H1 (cell line): ENCODE data around the gene MNAT1. TPM values are rescaled to one million over a fixed set of nuclear protein-coding genes. Genes with fewer than 3 reads are reported as not detected.

Experiments
- CTCF ChIA-PET: fragments of 300-600 bp; sonication (Branson Sonifier 250); formaldehyde crosslinking; loops from one replicate; lab custom pipeline; 2021; ENCODE audit not compliant: partially characterized antibody; lab: Charles Lee
- POLR2A ChIA-PET: fragments of 300-600 bp; sonication (Branson Sonifier 250); formaldehyde crosslinking; loops from one replicate; lab custom pipeline; 2021; ENCODE audit warnings: inconsistent platforms; ENCODE audit not compliant: partially characterized antibody; lab: Charles Lee
- DNase-seq, 2 experiments: peaks; one replicate each; pipeline versions ENCODE4 v3.0.0 to v3.0.0-alpha.2; 2010 to 2022; ENCODE audit warnings: low spot score in 2 of 2, low read depth in 1 of 2, mixed read lengths in 1 of 2
- FAIRE-seq: peaks from 2 replicates; lab custom pipeline; 2011; peaks lifted over from hg19 to GRCh38; lab: Jason Lieb, UNC
- H2AFZ ChIP-seq: 2 replicates; pipeline ENCODE4 v1.8.1; 2012; ENCODE audit warnings: low read length, inconsistent platforms
- H2AK5ac ChIP-seq: 2 replicates; pipeline ENCODE4 v1.6.1; 2013; ENCODE audit warnings: low read depth, low read length
- H2BK120ac ChIP-seq: replicated peaks from 2 replicates; pipeline ENCODE3; 2013; ENCODE audit warnings: low read depth, low read length, inconsistent platforms
- H2BK12ac ChIP-seq: 2 replicates; pipeline ENCODE4 v1.6.1; 2013; ENCODE audit warnings: low read depth, low read length
- H2BK15ac ChIP-seq: 2 replicates; pipeline ENCODE4 v1.6.1; 2013; ENCODE audit warnings: low read length
- H2BK20ac ChIP-seq: 2 replicates; pipeline ENCODE4 v1.6.1; 2013; ENCODE audit warnings: low read length
- H2BK5ac ChIP-seq: 2 replicates; pipeline ENCODE4 v1.6.1; 2013; ENCODE audit warnings: low read depth, low read length
- H3K14ac ChIP-seq: 2 replicates; pipeline ENCODE4 v1.6.1; 2013; ENCODE audit warnings: inconsistent platforms; ENCODE audit not compliant: insufficient read length
- H3K18ac ChIP-seq: 2 replicates; pipeline ENCODE4 v1.6.1; 2013; ENCODE audit warnings: low read length; ENCODE audit errors: extremely low read depth
- H3K23ac ChIP-seq: 2 replicates; pipeline ENCODE4 v1.6.1; 2013; ENCODE audit warnings: inconsistent platforms; ENCODE audit not compliant: insufficient read length
- H3K23me2 ChIP-seq: 2 replicates; pipeline ENCODE4 v1.6.1; 2013; ENCODE audit warnings: low read depth, low read length
- H3K27ac ChIP-seq: 2 replicates; pipeline ENCODE4 v1.6.1; 2011; ENCODE audit warnings: low read depth, low read length, inconsistent platforms
- H3K27me3 ChIP-seq, 4 experiments: replicated peaks in 1 of 4; 1 replicate in 1 of 4; 2 replicates in 3 of 4; pipeline versions ENCODE4 v1.6.1 to v1.8.1; 2011 to 2013; ENCODE audit warnings: low read length in 3 of 4, mild to moderate bottlenecking in 3 of 4, inconsistent platforms in 2 of 4, mixed read lengths in 2 of 4, moderate library complexity in 1 of 4; ENCODE audit not compliant: control insufficient read depth in 3 of 4, insufficient read depth in 3 of 4; ENCODE audit errors: extremely low read depth in 1 of 4
- H3K36me3 ChIP-seq, 4 experiments: 2 replicates each; pipeline versions ENCODE4 v1.6.1 to v1.8.1; 2011 to 2013; ENCODE audit warnings: mild to moderate bottlenecking in 4 of 4, low read length in 3 of 4, moderate library complexity in 2 of 4, control low read depth in 1 of 4, inconsistent platforms in 1 of 4; ENCODE audit not compliant: insufficient read depth in 4 of 4, control insufficient read depth in 2 of 4
- H3K4ac ChIP-seq: replicated peaks from 2 replicates; pipeline ENCODE3; 2013; ENCODE audit warnings: low read length, low read depth, mixed read lengths, inconsistent platforms; ENCODE audit not compliant: insufficient read length
- H3K4me1 ChIP-seq, 4 experiments: replicated peaks in 1 of 4; 1 replicate in 1 of 4; 2 replicates in 3 of 4; pipeline versions ENCODE4 v1.6.1 to v1.8.1; 2011 to 2013; ENCODE audit warnings: low read length in 3 of 4, inconsistent platforms in 2 of 4, mixed read lengths in 1 of 4; ENCODE audit not compliant: insufficient read depth in 4 of 4, control insufficient read depth in 3 of 4
- H3K4me2 ChIP-seq, 2 experiments: 2 replicates each; pipeline versions ENCODE4 v1.6.1 to v1.8.1; 2011 to 2013; ENCODE audit warnings: low read depth in 2 of 2, low read length in 2 of 2, control low read depth in 1 of 2, inconsistent platforms in 1 of 2, mild to moderate bottlenecking in 1 of 2; ENCODE audit not compliant: insufficient read depth in 1 of 2
- H3K4me3 ChIP-seq, 4 experiments: fragments of 200-600, 300-600 bp in 1 of 4; sonication (generic), shearing (Covaris generic), sonication (Bioruptor Twin) in 1 of 4; 2 replicates each; pipeline versions ENCODE4 v1.5.1 to v1.8.1; 2011 to 2016; ENCODE audit warnings: low read length in 4 of 4, low read depth in 3 of 4, control low read depth in 2 of 4, inconsistent platforms in 2 of 4, mild to moderate bottlenecking in 2 of 4, mixed read lengths in 1 of 4, moderate library complexity in 1 of 4; ENCODE audit not compliant: insufficient read depth in 2 of 4; ENCODE audit errors: extremely low read depth in 1 of 4
- H3K56ac ChIP-seq: replicated peaks from 2 replicates; pipeline ENCODE3; 2013; ENCODE audit warnings: low read depth, mild to moderate bottlenecking, mixed read lengths, low read length, inconsistent platforms; ENCODE audit not compliant: insufficient read length
- H3K79me1 ChIP-seq: 2 replicates; pipeline ENCODE4 v1.6.1; 2013; ENCODE audit warnings: low read depth, low read length, control low read depth
- H3K79me2 ChIP-seq, 2 experiments: 2 replicates each; pipeline versions ENCODE4 v1.6.1 to v1.8.1; 2012 to 2013; ENCODE audit warnings: low read length in 2 of 2, mild to moderate bottlenecking in 2 of 2, inconsistent platforms in 1 of 2; ENCODE audit not compliant: insufficient read depth in 2 of 2, control insufficient read depth in 1 of 2
- H3K9ac ChIP-seq, 4 experiments: replicated peaks in 1 of 4; 1 replicate in 1 of 4; 2 replicates in 3 of 4; pipeline versions ENCODE4 v1.6.1 to v1.8.1; 2011 to 2013; ENCODE audit warnings: low read depth in 3 of 4, low read length in 3 of 4, control low read depth in 2 of 4, mild to moderate bottlenecking in 2 of 4, moderate library complexity in 2 of 4, inconsistent platforms in 1 of 4; ENCODE audit errors: extremely low read depth in 1 of 4
- H3K9me3 ChIP-seq, 2 experiments: 2 replicates each; pipeline versions ENCODE4 v1.6.1 to v1.8.1; 2012 to 2013; ENCODE audit warnings: mild to moderate bottlenecking in 2 of 2, moderate library complexity in 2 of 2, control low read depth in 1 of 2, inconsistent platforms in 1 of 2, low read depth in 1 of 2, low read length in 1 of 2, mixed read lengths in 1 of 2; ENCODE audit not compliant: insufficient read depth in 2 of 2
- H4K20me1 ChIP-seq, 2 experiments: replicated peaks in 1 of 2; 2 replicates each; pipeline versions ENCODE3 to v1.8.1; 2011 to 2013; ENCODE audit warnings: inconsistent platforms in 2 of 2, low read length in 2 of 2, mild to moderate bottlenecking in 1 of 2; ENCODE audit not compliant: insufficient read depth in 2 of 2, control insufficient read depth in 1 of 2
- H4K5ac ChIP-seq: 2 replicates; pipeline ENCODE4 v1.6.1; 2013; ENCODE audit warnings: low read length, low read depth, mixed read lengths, inconsistent platforms; ENCODE audit not compliant: insufficient read length
- H4K8ac ChIP-seq: 2 replicates; pipeline ENCODE4 v1.8.0; 2013; ENCODE audit warnings: mild to moderate bottlenecking, moderate library complexity, low read length, inconsistent platforms; ENCODE audit not compliant: insufficient read depth; ENCODE audit errors: extremely low read depth
- H4K91ac ChIP-seq: replicated peaks from 2 replicates; pipeline ENCODE3; 2013; ENCODE audit warnings: low read length, mixed read lengths, inconsistent platforms; ENCODE audit not compliant: insufficient read length
- EGR1 ChIP-seq: IDR thresholded peaks from 2 replicates; pipeline ENCODE4 v1.6.1; 2011; ENCODE audit warnings: low read depth, low read length, borderline replicate concordance
- EP300 ChIP-seq, 2 experiments: IDR thresholded peaks; 1 replicate in 1 of 2; 2 replicates in 1 of 2; pipeline ENCODE4 v1.6.1; 2011 to 2012; ENCODE audit warnings: low read depth in 2 of 2, low read length in 2 of 2, mild to moderate bottlenecking in 2 of 2, borderline replicate concordance in 1 of 2, inconsistent platforms in 1 of 2, moderate library complexity in 1 of 2
- KDM4A ChIP-seq: IDR thresholded peaks from one replicate; pipeline ENCODE4 v1.7.1; 2012; ENCODE audit warnings: low read depth, mild to moderate bottlenecking, moderate library complexity, low read length, inconsistent platforms; ENCODE audit not compliant: severe bottlenecking
- NANOG ChIP-seq: IDR thresholded peaks from 2 replicates; pipeline ENCODE4 v1.6.1; 2011; ENCODE audit warnings: low read length, low read depth, mild to moderate bottlenecking, inconsistent platforms; ENCODE audit not compliant: insufficient read depth, poor library complexity, severe bottlenecking
- RAD21 ChIP-seq, 2 experiments: IDR thresholded peaks in 1 of 2; conservative IDR thresholded peaks in 1 of 2; 2 replicates each; pipeline ENCODE4 v1.6.1; 2011; ENCODE audit warnings: low read depth in 2 of 2, low read length in 2 of 2, improper control_type of control experiment in 1 of 2, inconsistent platforms in 1 of 2, mild to moderate bottlenecking in 1 of 2, moderate library complexity in 1 of 2
- TBP ChIP-seq: IDR thresholded peaks from 2 replicates; pipeline ENCODE4 v1.6.1; 2011; ENCODE audit warnings: low read depth, low read length, improper control_type of control experiment
- WGBS, 2 experiments: shearing (Covaris generic) in 1 of 2; methylation state at CpG; one replicate each; pipeline versions ENCODE4 v1.1.6 to v1.1.7; 2013 to 2015; ENCODE audit warnings: low lambda C conversion rate in 2 of 2, mixed read lengths in 2 of 2, inconsistent platforms in 1 of 2, low coverage in 1 of 2, missing lambda C conversion rate in 1 of 2; ENCODE audit not compliant: insufficient replicate concordance in 2 of 2, insufficient coverage in 1 of 2, insufficient read length in 1 of 2; ENCODE audit errors: extremely low coverage in 1 of 2, missing lambda C conversion rate in 1 of 2; 5-methylcytosine and 5-hydroxymethylcytosine counted together
- polyA plus RNA-seq, 7 experiments: library from polyadenylated mRNA; depleted of rRNA in 3 of 7; stranded (reverse) in 5 of 7; unstranded in 2 of 7; fragments of >200 nt in 5 of 7; fragments of 200-250 nt in 2 of 7; gene quantifications; 1 replicate in 5 of 7; 2 replicates in 1 of 7; 4 replicates in 1 of 7; pipeline versions ENCODE4 v1.2.1 to v1.2.3, GENCODE V29; 2011 to 2013; ENCODE audit warnings: missing spikeins in 2 of 7, mixed read lengths in 2 of 7
- total RNA-seq: library from RNA; stranded (reverse); fragmentation: NEBNext Ultra II Directional; extraction: Animal tissue kit (Norgen Biotek cat#: 25700); gene quantifications from 2 replicates; pipeline ENCODE4 v1.2.1, GENCODE V29; 2021
- TF ChIP-seq, protein P1 (sequence below): IDR thresholded peaks from 2 replicates; pipeline ENCODE4 v1.6.1; 2011; ENCODE audit warnings: low read length, improper control_type of control experiment

MNAT1 gene
- total and polyA plus RNA-seq, 2 of the 8 experiments (the other 6 are each of a cell fraction or from before 2014, with no cell fraction given): 34.7 to 52.1 TPM

DNA sequence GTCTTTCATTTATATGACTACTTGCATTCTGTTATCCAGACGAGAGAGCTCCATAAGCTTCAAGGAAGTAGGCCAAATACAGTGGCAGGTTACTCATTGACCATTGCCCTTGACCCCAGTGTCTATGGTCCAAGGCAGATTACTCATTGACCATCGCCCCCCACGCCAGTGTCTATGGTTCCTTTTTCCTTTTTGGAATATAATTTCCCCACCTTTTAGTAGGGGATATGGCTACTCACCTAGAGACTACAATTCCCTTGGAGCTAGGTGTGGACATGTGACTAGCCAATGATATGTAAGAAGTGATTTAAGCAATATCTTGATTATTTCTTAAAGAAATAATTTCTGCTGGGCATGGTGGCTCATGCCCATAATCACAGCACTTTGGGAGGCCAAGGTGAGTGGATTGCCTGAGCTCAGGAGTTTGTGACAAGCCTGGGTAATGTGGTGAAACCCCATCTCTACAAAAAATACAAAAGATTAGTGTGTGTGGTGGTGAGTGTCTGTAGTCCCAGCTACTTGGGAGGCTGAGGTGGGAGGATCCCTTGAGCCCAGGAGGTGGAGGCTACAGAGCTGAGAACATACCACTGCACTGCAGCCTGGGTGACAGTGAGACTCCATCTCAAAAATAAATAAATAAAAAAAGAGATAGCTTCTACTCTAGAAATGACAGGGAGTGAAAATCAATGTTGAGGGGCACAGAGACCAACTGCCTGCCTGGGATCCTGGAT, 43.0 kb upstream of the MNAT1 start:
- no peaks in the 10 kb centered on the region for H3K9me3 ChIP-seq
- H3K4ac ChIP-seq: no peak overlapping the region
- no peaks in the 10 kb centered on the region for H3K27me3 ChIP-seq
- H3K9ac ChIP-seq: no peak overlapping the region
- H2BK20ac ChIP-seq: no peak overlapping the region
- no peak overlapping the region for H2AK5ac ChIP-seq
- no peak overlapping the region for H3K18ac ChIP-seq
- no peak overlapping the region for H3K56ac ChIP-seq
- H4K5ac ChIP-seq: no peak overlapping the region
- H3K27ac ChIP-seq: no peak overlapping the region
- no peak overlapping the region for H4K91ac ChIP-seq
- H3K4me1 ChIP-seq: no peaks in the 10 kb centered on the region; a peak in 1 of 7 replicates
- H3K79me2 ChIP-seq: no peaks in the 10 kb centered on the region
- no peaks in the 10 kb centered on the region for H3K23me2 ChIP-seq
- no peak overlapping the region for H2BK15ac ChIP-seq
- WGBS, 2 experiments: 82% methylated on average over 3 of the region's 3 CpGs; no CpG with 5 or more reads in 1 of the 2 experiments
- H4K20me1 ChIP-seq: no peaks in the 10 kb centered on the region
- no peak for DNase-seq
- H2BK120ac ChIP-seq: no peak overlapping the region
- no peak overlapping the region for H3K4me2 ChIP-seq
- H3K79me1 ChIP-seq: no peaks in the 10 kb centered on the region
- H3K4me3 ChIP-seq: no peak overlapping the region
- ChIA-PET POLR2A (interaction anchor here (0.6 kb wide), 1 partner anchor 373 kb away, joined by 4 read pairs; no protein-coding TSS in a partner anchor), CTCF (no interaction called here)
- no peak overlapping the region for H2BK12ac ChIP-seq
- H4K8ac ChIP-seq: no peak overlapping the region
- H3K14ac ChIP-seq: no peak overlapping the region
- H3K23ac ChIP-seq: no peak overlapping the region
- H2AFZ ChIP-seq: no peak overlapping the region
- FAIRE-seq: no peak
- no peak overlapping the region for H2BK5ac ChIP-seq
- TF ChIP-seq, protein P1, sequence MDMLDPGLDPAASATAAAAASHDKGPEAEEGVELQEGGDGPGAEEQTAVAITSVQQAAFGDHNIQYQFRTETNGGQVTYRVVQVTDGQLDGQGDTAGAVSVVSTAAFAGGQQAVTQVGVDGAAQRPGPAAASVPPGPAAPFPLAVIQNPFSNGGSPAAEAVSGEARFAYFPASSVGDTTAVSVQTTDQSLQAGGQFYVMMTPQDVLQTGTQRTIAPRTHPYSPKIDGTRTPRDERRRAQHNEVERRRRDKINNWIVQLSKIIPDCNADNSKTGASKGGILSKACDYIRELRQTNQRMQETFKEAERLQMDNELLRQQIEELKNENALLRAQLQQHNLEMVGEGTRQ: no peak
- no peak for TF ChIP-seq KDM4A
- no peak for TF ChIP-seq RAD21 (IDR thresholded peaks at IDR 0.05 in 1 of 2, conservative IDR thresholded peaks at IDR 0.05 in 1 of 2; ENCODE audit: low read depth in 2 of 2, low read length in 2 of 2)
- TF ChIP-seq EP300 (IDR thresholded peaks at IDR 0.05; ENCODE audit: borderline replicate concordance in 1 of 2, low read depth in 2 of 2, low read length in 2 of 2): no peak
- TF ChIP-seq NANOG: no peak
- TF ChIP-seq EGR1: no peak
- TF ChIP-seq TBP: no peak
- TF ChIP-seq, all 59 proteins: peak for 0
- no peaks in the 10 kb centered on the region for H3K36me3 ChIP-seq
